D341Med (cell line): ENCODE measurements around the gene ATP6V1C2.

Source experiments
- DNase-seq: peaks from one replicate; pipeline ENCODE4 v3.0.0; 2012; ENCODE audit warnings: low spot score

ATP6V1C2 gene, protein sequence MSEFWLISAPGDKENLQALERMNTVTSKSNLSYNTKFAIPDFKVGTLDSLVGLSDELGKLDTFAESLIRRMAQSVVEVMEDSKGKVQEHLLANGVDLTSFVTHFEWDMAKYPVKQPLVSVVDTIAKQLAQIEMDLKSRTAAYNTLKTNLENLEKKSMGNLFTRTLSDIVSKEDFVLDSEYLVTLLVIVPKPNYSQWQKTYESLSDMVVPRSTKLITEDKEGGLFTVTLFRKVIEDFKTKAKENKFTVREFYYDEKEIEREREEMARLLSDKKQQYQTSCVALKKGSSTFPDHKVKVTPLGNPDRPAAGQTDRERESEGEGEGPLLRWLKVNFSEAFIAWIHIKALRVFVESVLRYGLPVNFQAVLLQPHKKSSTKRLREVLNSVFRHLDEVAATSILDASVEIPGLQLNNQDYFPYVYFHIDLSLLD

DNA sequence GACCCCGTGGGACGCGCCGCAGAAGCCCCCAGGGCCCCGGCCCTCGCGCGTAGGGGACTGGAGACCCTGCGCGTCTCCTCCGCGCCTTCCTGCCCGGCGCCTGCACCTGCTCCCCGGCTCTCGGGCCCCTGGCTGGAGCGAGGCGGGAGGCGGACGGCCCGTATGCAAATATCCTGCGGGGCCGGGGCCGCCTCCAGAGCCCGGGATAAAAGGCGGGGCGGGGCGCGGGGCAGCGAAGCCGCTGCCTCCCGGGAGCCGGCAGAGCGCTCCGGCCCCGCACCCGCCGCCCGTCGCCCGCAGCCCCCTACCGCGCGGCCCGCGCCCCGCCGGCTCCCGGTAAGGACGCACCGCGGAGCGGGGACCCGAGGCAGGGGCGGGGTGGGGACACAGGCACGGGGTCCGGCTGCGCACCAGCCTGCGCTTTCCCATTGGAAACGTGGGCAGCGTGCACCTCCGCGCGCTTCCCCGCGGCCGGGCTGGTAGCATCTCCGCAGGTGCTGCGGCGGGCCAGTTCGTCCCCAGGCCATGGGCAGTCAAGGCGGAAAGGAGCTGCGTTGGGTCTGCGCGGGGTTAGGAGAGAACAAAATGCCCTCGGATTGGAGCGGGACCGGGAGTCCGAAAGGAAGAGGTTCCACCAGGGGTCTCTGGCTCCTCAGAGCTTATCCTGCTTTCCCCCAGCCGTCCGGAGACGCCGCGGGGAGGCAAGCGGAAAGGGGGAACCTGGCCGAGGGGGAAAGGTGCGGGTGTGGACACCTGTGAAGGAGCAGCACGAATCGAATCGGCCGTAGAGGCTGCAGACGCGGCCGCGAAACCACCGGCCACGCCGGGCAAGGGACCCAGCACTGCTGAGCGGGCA, at the start of gene ATP6V1C2:
Gene ATP6V1C2 (plus strand): TSS at position 235 of the 856 bp plus-strand sequence. CDS start 1,220 bp downstream, outside the sequence.
- peak; percentile 81 for DNase-seq

DNA sequence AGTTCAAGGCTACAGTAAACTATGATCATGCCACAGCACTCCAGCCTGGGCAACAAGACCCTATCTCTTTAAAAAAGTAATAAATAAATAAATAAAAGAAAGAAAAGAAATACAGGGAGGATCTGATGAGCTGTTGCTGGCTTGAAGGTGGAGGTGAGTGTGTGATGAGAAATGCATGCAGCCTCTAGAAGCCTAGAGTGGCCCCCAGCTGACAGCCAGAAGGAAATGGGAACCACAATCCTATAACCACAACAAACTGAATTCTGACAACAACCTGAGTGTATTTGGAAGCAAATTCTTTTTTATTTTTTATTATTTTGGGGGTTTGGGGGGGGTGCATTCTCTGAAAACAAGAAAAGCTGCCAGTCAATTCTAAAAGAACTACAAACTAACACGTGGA, 46.3 kb upstream of the ATP6V1C2 start:
- no peak for DNase-seq

DNA sequence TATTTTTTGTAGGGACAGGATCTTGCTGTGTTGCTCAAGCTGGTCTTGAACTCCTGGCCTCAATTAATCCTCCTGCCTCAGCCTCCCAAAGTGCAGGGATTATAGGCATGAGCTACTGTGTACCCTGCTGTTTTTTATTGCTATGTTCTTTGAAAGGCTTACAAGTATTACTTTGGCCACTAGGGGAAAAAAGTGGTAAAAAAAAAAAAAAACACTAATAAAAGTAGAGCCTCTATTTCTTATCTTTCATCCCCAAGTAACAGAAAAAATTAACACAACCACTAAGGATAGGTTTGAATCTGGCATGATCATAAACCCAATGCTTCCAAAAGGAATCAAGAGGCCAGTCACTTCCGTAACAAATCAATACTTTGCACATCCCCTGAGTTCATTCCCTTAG, 43.2 kb upstream of the ATP6V1C2 start:
- DNase-seq, result no peak

DNA sequence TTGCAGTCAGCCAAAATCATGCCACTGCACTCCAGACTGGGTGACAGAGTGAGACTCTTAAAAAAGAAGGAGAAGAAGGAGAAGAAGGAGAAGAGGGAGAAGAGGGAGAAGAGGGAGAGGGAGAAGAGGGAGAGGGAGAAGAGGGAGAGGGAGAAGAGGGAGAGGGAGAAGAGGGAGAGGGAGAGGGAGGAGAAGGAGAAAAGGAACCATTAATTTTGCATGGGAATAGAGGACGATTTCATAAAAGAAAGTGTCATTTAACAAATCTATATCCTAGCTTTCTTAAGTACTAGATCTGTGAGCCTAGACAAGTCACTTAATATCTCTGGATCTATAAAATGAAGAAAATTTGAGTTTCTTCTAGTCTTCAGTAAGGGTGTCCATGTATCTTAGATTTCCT, 41.2 kb upstream of the ATP6V1C2 start:
- DNase-seq, result no peak

DNA sequence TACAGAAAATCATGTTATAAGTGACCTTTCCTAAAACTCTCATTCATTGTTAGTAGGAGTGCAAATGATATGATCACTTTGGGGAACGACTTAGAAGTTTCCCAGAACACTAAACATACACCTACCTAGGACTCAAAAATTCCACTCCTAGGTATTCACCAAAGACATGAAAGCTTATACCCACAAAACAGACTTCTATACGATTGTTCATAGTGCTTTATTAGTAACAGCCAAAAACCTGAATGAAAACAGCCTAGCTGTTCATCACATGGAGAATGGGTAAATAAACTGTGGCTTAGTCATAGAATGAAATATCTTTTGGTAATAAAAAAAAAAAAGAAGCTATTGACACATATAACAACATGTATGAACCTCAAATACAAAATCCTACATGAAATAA, 40.5 kb upstream of the ATP6V1C2 start:
- DNase-seq, result no peak

DNA sequence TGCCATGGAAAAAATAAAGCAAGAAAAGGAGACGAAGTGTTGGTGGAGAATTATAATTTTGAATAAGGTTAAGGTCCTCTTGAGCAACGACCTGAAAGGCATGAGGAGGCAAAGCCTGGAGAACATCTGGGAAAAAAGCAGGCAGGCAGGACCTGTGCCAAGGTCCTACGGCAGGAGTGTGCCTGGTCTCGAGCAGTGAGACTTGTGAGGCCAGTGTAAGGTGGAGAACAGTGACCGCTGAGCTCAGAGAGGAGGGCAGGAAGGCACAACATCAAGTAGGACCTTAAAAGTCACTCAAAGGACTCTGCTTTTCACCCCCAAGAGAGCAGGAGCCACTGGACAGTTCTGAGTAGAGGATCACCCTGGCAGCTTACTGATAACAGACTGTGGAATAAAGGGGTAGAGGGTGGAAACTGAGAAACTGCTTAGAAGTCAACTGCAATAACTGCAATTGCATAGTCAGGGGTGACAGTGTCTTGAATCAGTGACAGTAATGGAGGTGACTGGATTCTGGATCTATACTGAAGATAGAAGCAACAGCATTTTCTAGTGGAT, 35.2 kb upstream of the ATP6V1C2 start:
- no peak for DNase-seq

DNA sequence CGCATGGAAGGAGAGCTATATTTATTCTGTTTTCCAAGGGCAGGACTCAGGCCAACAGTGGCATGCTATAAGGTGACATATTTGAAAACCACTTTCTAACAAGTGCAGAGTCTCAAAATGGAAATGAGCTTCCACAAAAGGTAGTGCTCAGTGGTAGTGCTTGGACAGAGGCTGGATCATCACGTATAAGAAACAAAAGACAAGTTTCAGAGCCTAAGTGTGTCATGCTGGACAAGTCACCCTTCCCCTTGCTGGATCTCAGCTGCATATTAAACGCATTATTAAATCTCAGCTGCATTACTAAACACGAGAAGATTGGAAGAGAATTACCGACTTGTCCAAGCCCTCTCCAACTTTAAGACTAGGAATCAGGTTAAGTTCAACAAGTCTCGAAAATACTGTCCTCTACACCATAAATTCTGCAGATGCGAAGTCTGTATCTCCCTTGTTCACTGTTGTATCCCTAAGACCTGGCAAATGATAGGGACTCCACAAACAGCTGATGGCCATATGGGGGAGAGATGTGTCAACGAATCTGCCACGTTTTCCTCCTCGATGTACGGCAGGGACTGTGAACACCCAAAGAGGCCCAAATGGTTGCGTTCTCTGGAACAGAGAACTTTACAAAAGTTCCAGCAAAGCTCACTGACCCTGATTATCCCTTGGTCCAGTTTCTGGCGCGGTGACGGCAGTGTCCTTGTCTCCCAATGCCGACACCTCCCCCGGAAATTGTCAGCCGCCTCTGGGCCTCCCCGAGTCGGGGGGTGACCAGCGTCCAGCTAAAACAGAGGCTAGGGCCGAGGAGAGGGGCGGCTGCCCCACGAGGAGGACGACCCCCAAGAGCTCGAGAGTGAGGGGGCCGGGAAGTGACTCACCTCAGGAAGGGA, 32.3 kb upstream of the ATP6V1C2 start:
- DNase-seq, result no peak

DNA sequence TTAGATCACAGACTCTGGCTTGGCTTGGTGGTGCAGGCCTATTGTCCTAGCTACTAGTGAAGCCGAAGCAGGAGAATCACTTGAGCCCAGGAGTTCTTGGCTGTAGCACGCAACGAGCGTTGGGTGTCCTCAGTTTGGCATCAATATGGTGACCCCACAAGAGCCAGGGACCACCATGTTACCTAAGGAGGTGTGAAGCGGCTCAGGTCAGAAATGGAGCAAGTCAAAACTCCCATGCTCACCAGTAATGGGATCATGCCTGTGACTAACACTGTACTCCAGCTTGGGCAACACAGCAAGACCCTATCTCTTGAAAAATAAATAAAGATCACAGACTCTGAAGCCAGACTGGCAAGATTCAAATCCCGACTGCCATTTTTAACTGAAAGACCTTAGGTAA, 29.9 kb upstream of the ATP6V1C2 start:
- DNase-seq, result no peak

DNA sequence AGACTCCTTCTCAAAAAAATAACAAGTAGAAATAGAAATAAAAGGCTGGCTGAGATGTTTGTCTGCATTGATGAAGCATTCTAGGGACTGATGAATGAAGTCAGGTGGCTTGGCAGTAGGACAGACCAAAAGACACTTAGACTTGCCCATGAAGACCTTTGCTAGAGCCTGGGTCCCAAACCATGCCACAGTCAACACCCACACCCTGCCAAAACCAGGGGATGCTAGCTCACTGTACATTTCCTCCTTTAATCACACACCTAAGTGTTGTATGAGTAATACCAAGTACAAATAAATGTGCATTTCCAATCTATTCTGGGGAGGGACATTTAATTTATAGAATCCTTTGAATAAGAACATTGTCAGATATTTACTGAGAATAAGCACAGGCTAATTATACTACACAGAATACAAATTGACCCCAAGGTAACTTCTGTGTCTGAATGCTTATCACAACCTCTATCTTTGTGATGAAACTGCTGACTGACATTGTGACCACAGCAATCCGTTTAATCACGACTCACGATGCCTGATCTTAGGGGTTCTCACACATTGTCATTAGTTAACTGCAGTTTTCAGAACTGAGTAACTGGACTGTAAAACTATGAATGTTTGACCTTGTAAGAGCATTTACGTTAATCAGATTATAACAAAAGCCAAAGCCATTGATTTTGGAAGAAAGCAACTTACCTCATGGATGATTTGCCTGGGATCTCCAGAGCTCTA, 21.2 kb upstream of the ATP6V1C2 start:
- no peak for DNase-seq

DNA sequence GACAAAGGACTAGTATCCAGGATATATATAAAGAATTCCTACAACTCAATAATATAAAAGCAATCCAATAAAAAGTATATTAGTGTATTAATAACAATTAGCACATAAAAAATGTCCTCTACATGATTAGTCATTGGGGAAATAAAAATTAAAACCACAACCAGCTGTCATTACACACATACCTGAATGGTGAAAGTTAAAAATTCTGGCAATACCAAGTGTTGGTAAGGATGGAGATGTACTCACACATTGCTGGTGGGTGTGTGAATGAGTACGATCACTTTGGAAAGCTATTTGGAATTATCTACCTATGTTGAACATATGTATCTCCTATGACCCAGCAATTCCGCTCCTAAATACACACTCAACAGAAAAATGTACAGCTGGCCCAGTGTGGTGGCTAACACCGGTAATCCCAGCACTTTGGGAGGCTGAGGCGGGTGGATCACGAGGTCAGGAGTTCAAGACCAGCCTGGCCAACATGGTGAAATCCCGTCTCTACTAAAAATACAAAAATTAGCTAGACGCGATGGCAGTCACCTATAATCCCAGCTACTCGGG, 17.3 kb upstream of the ATP6V1C2 start:
- no peak for DNase-seq

DNA sequence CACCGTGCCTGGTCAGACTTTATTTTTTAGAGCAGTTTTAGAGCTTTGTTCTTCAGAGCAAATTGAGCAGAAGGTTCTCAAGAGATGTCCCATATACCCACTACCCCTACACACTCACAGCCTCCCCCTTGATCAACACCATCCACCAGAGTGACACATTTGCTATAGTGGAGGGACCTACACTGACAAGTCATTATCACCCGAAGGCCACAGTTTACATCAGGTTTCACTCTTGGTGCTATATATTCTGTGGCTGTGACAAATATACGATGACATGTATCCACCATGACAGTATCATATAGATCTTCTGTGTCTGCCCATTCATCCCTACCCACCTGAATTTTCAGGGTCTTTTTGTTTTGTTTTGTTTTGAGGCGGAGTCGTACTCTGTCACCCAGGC, 15.4 kb upstream of the ATP6V1C2 start:
- no peak for DNase-seq

DNA sequence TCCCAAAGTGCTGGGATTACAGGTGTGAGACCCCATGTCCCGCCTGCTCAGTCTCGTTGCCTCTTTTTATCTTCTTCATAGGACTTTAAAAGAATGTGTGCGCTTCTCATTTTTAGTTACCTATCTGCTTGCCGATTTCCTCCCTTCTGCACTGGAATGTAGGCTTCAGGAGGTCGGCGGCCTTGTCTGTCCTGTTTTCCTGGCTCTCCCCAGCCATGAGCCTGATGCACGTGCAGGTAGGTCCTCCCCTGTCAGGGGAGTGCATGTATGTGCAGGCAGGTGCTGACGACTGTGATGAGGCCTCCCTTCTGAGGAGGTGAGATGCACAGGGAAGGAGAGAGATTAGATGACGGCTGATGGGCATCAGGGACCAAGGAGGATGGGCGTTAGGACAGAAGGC, 13.6 kb upstream of the ATP6V1C2 start:
- DNase-seq, result no peak

DNA sequence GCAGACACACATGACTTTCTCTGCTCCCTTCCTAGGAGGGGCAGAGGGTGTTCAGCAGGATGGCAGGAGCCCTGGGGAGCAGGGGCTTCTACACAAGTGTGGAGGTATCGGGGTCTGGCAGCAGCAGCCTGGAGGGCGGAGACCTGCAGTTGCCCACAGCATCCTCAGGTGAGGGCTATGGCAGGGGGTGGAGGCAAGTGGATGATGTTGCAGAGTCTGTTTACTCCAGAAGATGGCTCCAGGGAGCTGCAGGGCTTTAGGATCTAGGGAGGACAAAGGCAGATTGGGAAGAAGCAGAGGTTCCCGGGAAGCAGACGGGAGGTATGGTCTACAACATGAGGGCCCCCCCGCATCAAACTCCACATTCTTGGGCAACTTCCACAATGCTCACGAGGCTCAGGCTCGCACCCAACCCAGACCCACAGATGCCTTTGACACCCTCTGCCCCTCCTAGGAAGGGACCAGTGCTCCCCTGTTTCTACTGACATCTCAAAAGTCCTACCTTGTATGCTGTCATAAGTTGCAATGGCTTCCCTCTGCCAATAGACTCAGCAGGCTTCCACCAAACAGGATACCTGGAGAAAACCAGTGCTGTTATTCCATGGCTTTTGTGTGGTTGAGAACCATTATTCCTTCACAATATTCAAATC, 12.0 kb upstream of the ATP6V1C2 start:
- DNase-seq, result peak; percentile 63

DNA sequence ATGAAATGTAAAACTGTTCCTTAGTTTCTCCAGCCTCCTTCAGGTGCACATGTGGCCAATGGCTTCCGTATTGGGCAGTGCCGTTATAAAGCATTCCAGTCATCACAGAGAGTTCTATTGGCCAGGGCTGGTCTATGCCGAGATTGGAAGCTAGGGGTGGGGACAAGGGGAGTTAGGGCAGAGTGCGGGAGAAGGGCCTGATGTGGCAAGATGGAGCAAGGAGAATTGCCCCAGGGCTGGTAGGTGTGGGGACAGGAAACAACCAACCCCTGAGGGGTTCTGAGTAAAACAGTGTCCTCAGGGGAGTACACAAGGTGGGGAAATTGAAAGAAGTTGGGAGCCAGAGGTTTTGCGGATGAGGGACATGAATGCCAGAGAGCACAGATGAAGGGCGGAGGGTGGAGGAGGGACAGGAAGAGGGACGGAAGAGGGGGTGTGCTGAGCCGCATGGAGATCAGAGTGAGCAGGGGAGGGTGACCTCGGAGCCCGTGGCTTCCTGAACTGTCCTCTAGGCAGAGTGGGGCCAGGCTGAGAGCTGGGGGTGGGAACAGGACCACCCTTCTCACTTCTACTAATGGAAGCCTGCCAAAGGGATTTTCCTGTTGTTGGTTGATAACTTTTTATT, 9.1 kb upstream of the ATP6V1C2 start:
- no peak for DNase-seq

DNA sequence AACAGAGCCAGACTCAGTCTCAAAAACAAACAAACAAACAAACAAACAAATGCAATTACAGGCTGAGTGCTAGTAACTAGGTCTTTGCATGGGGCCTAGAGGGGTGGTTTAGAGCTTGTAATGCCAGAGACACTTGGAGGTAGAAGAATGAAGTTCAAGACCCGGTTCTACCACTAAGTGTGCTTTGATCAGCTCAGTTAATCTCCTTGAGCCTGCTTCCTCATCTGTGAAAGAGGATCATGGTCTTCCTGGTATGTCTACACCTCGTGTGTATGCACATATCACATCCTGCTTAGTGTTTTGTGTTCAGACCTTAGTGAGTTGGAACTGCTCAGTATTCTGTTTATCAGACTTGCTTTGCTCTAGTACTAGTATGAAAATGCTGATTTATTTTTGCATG, 4.8 kb upstream of the ATP6V1C2 start:
- DNase-seq, result no peak

DNA sequence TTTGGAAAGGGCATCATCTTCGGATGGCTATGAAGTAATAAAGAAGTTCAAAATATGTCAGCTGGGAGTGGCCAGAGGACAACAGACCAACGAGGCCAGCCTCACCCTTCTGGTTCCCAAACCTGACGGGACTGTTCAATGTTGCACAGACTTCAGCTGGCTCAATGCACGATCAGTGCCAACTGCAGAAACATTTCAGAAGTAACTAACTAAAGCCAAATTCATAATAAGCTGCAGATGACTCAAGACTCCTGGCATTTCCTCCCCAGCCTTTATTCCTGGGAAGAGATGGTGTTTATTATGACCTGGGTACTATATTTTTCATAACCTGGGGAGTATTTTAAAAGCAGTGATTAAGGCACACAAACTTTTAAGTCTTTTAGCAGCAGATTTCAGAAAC, 3.8 kb upstream of the ATP6V1C2 start:
- no peak for DNase-seq

DNA sequence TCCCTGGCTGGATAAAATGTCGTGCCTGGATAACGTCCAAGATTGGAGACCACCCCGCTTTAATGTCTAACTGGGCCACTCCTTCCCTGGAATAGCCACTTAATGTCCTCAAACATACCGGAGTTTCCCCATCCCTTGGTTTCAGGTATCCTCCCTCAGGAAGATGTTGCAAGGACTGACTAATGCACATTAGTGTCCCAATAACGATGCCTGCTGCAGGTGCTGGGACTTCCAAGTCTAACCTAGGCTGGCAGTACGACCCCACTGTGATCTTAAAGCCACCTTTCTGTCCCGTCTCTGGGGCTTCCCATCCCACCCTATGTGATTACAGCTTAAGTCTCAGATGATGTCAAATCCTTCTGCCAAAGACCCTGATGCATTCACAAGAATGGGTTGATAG, 1.1 kb upstream of the ATP6V1C2 start:
- no peak for DNase-seq

DNA sequence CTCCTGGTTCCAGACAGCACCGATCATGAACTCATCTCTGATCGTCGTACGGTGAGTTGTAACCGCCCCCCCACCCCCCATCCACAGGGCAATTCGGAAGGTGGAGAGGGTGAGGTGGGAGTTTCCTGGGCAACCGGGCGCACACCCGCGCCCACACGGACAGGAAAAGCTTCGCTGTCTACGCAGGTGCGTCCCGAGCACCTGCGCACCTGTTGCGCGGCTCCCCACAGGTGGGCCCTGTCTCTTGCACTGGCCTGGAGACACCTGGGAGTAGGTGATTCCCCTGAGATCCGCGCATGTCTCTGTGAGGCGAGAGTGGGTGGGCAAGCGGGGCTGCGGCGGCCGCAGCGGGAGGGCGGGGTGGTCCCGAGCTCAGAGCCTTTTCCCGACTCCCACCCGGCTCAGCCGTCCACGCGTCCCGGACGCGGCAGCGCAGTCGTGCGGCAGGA, 459 bp upstream of the ATP6V1C2 start:
- no peak for DNase-seq

DNA sequence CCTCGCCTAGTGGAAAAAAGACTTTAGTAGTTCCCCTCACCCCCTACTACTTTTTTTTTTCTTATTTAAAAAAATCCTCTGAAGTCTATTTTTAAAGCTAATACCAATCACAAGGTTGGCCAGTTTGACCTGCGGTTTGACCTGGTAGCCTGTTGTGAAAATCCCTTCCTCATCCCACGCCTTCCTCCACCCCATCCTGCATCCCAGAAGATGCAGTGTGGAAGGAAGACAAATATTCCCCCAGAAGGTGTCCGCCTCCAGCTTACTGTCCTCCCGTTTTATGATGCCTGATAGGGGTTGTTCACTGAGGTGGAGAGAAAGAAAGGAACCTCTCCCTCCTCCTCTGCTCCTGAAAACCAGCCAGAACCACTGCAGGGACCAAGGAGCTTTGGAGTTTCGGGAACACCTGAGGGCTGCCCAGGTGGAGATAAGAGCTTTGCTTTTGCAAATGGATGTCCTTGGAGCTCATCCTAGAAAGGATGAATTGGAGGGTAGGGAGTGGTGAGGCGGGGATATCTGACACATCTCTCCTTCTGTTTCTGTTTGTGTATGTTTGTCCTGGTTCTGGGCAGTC, 909 bp downstream of the ATP6V1C2 start:
- DNase-seq, result no peak
